Inferior parietal cortex (tissue), 1 donor: ENCODE data around the gene TBPL2.
"Not testable (repeated sequence)": the region's sequence is repeated elsewhere in the genome, so short reads cannot be mapped to it uniquely, and the experiment has no call there.

Experiments
- DNase-seq: peaks from one replicate; pipeline ENCODE4 v3.0.0-alpha.2; 2016; ENCODE audit errors: extremely low spot score

TBPL2 gene

DNA sequence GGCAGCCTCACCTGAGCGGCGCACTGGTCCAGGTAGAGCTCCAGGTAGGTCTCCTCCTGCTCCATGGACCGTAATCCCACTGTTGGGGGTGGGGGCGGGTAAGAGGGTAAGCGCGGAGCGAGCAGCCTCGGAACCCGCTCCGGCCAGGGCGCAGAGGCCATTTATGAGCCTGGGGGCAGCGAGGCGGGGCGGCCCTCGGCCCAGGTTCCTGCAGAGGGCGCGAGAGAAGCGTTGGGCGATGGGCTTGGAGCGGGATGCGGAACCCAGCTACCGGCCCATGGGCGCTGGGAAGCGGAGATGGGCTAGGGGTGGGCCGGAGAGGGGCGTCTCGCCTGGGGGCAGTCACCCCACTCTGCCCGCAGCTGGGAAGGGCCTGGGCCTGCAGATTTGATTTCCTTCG lies at the start of gene TBPL2:
Gene TBPL2 (minus strand): TSS at position 232 of the 400 bp plus-strand sequence. CDS start 167 bp downstream, at position 65.
- no peak for DNase-seq

DNA sequence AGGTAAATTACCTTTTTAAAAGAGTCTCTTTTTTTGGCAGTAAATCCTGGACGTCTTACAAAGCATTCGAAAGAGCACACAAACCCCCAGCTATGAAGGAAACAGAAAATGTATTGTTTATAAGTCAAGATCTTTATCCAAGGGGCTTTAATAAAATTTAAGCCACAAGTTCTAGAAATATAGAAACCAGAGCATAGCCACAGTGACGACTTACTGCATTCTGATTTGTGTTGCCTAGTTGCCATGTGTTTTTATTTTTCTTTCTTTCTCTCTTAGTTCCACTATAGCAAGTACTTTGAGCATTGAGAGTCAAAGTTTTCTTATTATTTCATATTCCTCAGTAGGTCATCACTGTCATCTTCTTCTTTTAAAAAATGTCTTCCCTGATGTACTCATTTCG lies 47.8 kb upstream of the TBPL2 start:
- DNase-seq: no peak

DNA sequence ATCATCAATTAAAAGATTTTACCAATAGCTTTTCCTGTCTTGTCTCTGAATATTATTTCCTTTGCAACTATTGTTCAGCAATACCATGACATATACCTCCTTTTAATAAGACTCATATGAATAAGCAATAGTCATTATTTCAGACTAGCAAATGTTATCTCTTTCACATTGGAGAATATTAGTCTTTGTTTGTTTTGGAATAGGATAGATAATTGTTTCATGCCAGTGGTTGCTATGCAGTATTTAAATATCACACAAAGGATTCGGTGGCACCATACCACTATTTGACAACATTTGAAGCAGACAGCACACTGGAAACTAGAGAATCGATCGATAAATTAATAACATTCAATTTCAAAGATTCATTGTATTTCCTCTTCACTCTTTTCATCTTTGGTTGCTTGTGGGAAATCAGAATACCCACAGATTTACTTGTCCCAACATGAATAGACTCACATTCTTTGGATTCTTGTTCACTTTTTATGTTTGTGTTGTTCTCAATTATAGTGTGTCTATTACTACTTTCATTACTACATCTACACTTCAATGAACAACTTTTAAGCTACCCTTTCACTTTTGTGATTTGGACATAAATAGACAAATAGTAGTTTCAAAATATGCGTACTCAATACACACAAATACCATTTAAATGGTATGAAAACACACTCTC lies 42.7 kb upstream of the TBPL2 start:
- no peak for DNase-seq

GRCh38 chr14:55481769-55482168 lies 41.4 kb upstream of the TBPL2 start:
- DNase-seq: no peak

GRCh38 chr14:55477680-55478079 lies 37.3 kb upstream of the TBPL2 start:
- DNase-seq: no peak

DNA sequence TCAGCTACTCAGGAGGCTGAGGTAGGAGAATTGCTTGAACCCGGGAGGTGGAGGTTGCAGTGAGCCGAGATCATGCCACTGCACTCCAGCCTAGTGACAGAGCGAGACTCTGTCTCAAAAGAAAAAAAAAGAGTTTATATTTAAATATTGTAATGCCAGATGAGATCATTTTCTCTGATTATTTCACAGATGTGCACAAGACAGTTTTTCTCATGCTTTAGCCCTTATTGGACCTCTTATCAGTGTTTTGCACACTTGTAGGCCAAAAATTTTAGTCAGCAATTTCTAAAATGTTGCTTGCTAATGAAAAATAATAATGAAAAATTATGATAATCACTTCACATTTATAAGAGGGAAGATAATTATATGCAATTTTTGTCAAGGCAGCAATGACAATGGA lies 36.0 kb upstream of the TBPL2 start:
- DNase-seq: not testable (repeated sequence)

DNA sequence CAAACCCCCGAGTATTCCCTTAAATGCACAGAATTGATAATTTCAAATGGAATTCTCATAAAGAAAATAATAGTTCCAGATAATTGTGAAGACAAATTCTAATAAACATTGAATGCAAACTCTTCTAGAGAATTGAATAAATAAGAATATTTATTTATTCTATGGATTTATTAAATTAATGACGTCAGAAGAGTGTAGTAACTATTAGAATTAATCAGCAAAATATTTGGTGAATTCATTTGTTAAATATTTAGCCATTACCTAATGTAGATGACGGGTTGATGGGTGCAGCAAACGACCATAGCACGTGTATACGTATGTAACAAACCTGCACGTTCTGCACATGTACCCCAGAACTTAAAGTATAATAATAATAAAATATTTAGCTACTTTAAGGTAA lies 33.4 kb upstream of the TBPL2 start:
- DNase-seq: no peak

GRCh38 chr14:55470025-55470424 lies 29.6 kb upstream of the TBPL2 start:
- no peak for DNase-seq

DNA sequence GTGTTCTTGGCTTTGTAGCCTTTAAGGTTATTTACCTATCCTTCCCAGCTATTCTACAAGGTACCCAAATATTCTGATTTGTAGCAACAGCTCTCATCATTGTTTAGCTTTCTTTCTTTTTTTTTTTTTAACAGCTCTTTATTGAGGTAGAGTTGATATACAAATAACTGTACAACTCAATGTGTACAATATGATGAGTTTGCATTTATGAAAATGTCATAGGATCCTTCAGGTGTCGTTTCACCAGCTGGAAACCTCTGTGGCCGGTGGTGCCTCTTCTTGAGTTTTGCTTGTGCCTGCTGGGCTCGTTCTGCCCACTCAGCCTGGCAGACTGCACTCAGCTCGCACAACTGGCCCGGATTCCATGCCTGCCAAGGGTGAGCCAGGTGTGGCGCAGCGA lies 26.9 kb upstream of the TBPL2 start:
- DNase-seq: no peak

GRCh38 chr14:55458800-55459515 lies 18.5 kb upstream of the TBPL2 start:
- DNase-seq: no peak

- no peak for DNase-seq
Observed at GRCh38 chr14:55457496-55457895, 17.1 kb upstream of the TBPL2 start.

DNA sequence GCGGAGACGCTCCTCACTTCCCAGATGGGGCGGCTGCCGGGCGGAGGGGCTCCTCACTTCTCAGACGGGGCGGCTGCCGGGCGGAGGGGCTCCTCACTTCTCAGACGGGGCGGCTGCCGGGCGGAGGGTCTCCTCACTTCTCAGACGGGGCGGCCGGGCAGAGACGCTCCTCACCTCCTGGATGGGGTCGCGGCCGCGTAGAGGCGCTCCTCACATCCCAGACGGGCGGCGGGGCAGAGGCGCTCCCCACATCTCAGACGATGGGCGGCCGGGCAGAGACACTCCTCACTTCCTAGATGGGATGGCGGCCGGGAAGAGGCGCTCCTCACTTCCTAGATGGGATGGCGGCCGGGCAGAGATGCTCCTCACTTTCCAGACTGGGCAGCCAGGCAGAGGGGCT lies 16.0 kb upstream of the TBPL2 start:
- DNase-seq: not testable (repeated sequence)

DNA sequence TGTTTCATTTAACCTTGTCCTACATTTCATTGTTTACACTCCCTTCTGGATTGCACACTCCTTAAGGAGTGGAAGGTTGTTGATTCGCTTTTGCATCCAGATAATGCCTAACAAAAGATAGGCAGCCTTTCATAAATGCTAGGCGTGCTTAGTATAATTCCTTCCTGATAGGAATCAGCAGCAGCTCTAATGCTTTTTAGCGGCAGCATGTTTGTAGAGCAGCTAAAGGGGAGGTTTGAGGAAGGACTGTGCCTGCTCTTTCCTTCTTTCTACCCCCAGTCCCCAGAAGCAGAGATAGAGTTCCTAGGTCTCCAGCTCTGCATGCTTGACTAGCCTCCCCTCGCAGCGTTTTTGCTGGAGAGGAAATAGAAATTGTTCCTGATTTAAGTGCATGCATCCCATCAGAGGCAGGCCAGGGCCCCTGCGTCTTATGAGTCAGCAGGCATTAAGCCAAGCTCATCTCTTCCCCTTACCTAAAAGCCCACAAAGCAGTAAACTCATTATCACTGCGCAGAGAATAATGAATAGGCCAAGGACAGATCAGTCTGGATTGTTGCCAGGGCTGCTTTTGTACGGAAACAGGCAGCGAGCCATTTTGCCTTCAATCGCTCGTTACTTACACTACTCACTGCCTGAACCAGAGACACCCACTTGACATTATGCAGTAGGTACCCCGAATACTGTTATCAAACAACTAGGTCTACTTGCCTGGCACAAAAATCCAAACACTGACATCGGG lies 14.0 kb upstream of the TBPL2 start:
- DNase-seq: peak; percentile 22

DNA sequence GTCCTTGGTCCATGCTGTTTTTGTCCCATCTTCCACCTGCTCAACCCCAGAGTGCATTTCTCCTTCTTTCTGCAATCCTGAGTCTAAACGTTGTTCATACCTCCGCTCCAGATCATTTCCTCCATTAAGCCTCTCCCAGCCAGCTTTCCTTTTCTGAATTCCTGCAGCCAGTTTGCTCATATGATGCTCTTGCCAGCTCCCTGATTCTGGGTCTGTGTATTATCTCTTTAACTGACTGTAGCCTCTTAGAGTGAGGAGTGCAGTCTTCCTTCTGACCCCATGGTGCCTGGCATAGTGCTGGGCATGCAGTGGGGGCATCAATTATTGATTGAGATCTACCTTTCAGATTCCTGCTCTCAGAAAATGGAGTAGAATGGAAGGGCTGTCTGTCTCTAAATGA lies 11.5 kb upstream of the TBPL2 start:
- DNase-seq: no peak

GRCh38 chr14:55451398-55451797 lies 11.0 kb upstream of the TBPL2 start:
- no peak for DNase-seq

DNA sequence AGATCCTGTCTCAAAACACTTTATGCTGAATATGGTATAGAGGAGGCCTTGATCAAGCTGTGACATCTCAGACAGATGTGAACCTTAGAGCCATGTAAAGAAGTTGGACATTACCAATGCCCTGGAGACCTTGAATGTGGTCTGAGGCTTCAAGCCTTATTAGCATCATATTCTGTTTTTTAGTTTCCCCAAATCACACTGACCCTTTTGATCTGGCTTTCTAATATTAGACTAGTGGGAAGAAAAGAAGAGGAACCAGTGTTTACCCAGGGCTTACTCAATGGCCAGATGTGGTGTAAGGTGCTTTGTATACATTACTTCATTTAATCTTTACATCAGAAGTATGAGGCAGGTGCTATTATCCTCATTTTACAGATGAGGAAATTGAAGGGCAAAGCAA lies 10.6 kb upstream of the TBPL2 start:
- DNase-seq: no peak

DNA sequence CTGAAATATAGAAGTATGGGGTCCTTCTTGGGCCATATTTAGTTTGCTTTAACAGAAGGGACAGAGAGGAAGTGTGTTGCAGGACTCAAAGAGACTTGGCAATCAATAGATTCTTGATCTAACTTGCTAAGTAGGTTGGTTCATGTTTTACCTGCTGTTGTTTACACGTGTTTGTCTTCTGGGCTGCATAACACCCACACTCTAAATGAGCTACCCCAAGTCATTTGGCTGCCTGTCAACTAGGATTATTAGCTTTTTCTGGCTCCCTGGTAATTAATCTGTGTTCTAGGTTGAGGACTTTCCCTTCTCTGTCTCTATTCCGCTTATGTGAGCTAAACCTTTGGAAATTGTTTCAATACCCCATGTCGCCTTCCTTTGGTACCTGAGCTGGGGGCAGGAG lies 10.1 kb upstream of the TBPL2 start:
- no peak for DNase-seq

GRCh38 chr14:55450124-55450523 lies 9.7 kb upstream of the TBPL2 start:
- DNase-seq: no peak

DNA sequence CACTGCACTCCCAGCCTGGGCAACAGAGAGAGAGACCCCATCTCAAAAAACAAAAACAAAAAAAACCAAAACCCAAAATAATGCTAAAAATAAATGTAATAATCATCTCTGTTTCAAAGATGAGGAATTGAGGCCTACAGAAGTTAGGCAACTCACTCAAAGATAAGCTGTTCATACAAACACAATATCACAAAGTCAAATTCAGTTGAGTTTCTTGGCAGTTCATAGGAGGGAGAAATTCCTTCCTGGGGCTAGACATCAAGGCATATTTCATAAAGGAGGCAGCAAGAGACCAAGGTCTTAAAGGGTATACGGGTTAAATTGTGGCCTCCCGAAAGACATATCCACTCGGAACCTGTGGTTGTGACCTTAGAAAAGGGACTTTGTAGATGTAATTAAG lies 8.7 kb upstream of the TBPL2 start:
- no peak for DNase-seq

- no peak for DNase-seq
Observed at GRCh38 chr14:55448141-55448614, 7.8 kb upstream of the TBPL2 start.

DNA sequence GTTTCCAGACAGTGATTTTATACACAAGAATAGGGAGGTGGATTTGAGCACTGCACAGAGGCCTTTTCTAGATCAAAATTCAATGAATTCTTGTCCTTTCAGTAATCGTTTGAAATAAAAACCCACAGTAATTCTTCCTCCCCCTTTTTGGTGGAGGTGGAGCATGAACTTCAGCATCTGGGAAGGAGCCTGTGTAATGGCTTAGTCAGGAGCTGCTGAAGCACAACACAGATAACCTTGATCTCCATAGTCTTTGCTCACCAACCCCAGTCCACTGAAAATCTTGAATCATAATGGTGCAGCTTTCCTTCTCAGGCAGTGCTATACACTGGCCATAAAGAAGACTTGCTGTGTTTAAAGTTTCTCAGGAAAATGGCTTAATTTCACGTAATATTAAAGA lies 6.4 kb upstream of the TBPL2 start:
- DNase-seq: no peak

DNA sequence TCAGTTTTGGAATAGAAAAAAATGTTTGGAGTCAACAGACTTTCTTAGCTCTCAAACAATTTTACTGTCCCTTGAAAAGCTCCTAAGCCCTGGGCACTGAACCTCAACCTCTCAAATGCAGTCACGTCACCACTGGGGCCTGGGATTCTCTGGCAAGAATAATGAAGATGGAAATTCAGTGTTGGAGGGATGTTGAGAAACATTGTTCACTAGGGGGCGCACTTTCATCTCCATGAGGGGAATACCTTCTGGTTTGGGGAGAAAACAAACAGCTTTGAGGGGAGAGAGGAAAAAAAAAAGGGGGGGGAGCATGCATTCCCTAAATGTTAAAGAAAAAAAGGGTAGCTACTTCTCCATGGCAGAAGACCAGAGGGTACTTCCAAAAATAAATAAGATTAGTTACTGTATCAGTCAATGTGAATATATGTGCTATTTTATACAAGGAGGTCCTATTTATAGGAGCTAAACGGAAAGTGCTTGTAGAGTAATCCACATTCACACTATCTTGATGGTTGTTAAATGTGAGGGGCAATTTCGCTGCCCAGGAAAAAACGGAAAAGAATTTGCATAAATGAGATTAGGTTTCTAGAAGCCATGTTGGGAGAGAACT lies 5.8 kb upstream of the TBPL2 start:
- DNase-seq: peak; percentile 82
